Astrocyte (in vitro differentiated cells and primary cell): ENCODE measurements around the gene SLX4.

Source experiments
- CTCF ChIP-seq: IDR thresholded peaks from 2 replicates; pipeline ENCODE4 v1.5.1; 2011; ENCODE audit warnings: low read depth, mild to moderate bottlenecking, inconsistent platforms, low read length, moderate library complexity; ENCODE audit not compliant: insufficient read depth
- EZH2 ChIP-seq: IDR thresholded peaks from 2 replicates; pipeline ENCODE4 v1.6.1; 2012; ENCODE audit warnings: mild to moderate bottlenecking, low read length, inconsistent platforms; ENCODE audit not compliant: insufficient read depth

GRCh38 chr16:3553138-3553923 lies 58.1 kb downstream of the SLX4 start:
- TF ChIP-seq CTCF (no peak), EZH2 (no peak)
